Endodermal cell (in vitro differentiated cells): ENCODE results near the gene CHST2. TPM values are rescaled to one million over a fixed set of nuclear protein-coding genes. Genes with fewer than 3 reads are reported as not detected.
"Not testable (repeated sequence)": the region's sequence is repeated elsewhere in the genome, so short reads cannot be mapped to it uniquely, and the experiment has no call there.

Experiments used
- DNase-seq: peaks from one replicate; pipeline ENCODE4 v3.0.0-alpha.2; 2017
- H3K27ac ChIP-seq: 2 replicates; pipeline ENCODE4 v1.5.1; 2013; ENCODE audit warnings: mild to moderate bottlenecking, low read depth, low read length, moderate library complexity
- H3K27me3 ChIP-seq: 2 replicates; pipeline ENCODE4 v1.6.1; 2013; ENCODE audit warnings: mild to moderate bottlenecking, low read length, moderate library complexity; ENCODE audit not compliant: insufficient read depth, control insufficient read depth, poor library complexity, severe bottlenecking
- H3K36me3 ChIP-seq: 2 replicates; pipeline ENCODE4 v1.7.0; 2013; ENCODE audit warnings: mild to moderate bottlenecking, low read length, moderate library complexity; ENCODE audit not compliant: control insufficient read depth, insufficient read depth
- H3K4me1 ChIP-seq: one replicate; pipeline ENCODE4 v1.7.0; 2013; ENCODE audit warnings: low read length; ENCODE audit not compliant: control insufficient read depth, insufficient read depth
- H3K4me3 ChIP-seq: 2 replicates; pipeline ENCODE4 v1.5.1; 2013; ENCODE audit warnings: mild to moderate bottlenecking, low read length, moderate library complexity
- H3K9ac ChIP-seq: 2 replicates; pipeline ENCODE4 v1.6.1; 2013; ENCODE audit warnings: mild to moderate bottlenecking, low read length, moderate library complexity; ENCODE audit not compliant: poor library complexity, severe bottlenecking; ENCODE audit errors: extremely low read depth
- H3K9me3 ChIP-seq: 2 replicates; pipeline ENCODE4 v1.6.1; 2013; ENCODE audit warnings: mild to moderate bottlenecking, low read length, moderate library complexity; ENCODE audit not compliant: control insufficient read depth
- H3K27ac Mint-ChIP-seq: 2 replicates; pipeline ENCODE4 v1.8.0; 2020; ENCODE audit warnings: mixed read lengths
- H3K27me3 Mint-ChIP-seq: 2 replicates; pipeline ENCODE4 v1.8.0; 2021; ENCODE audit warnings: mild to moderate bottlenecking, mixed read lengths; ENCODE audit not compliant: insufficient read depth
- H3K36me3 Mint-ChIP-seq: 2 replicates; pipeline ENCODE4 v1.8.0; 2020; ENCODE audit warnings: low read depth, mixed read lengths
- H3K4me1 Mint-ChIP-seq: 2 replicates; pipeline ENCODE4 v1.8.0; 2020; ENCODE audit warnings: mixed read lengths
- H3K4me3 Mint-ChIP-seq: 2 replicates; pipeline ENCODE4 v1.8.0; 2020; ENCODE audit warnings: mild to moderate bottlenecking, moderate library complexity, mixed read lengths
- H3K9me3 Mint-ChIP-seq: 2 replicates; pipeline ENCODE4 v1.8.0; 2020; ENCODE audit warnings: mild to moderate bottlenecking, mixed read lengths
- WGBS, 2 experiments: methylation state at CpG; one replicate each; pipeline versions ENCODE4 v1.1.5 to v1.1.7; 2013; ENCODE audit warnings: missing lambda C conversion rate in 2 of 2, mixed read lengths in 1 of 2; ENCODE audit not compliant: insufficient coverage in 1 of 2, insufficient read length in 1 of 2; 5-methylcytosine and 5-hydroxymethylcytosine counted together
- total RNA-seq, 2 donors: library from RNA; stranded (reverse); fragmentation: NEBNext Ultra II Directional in 1 of 2; extraction: Animal tissue kit (Norgen Biotek cat#: 25700) in 1 of 2; gene quantifications; 2 replicates in 1 of 2; 3 replicates in 1 of 2; pipeline ENCODE4 v1.2.1, GENCODE V29; 2021
- TF ChIP-seq, protein P1 (sequence below): fragments of 200-600 bp; sonication (generic); conservative IDR thresholded peaks from 2 replicates; pipeline ENCODE4 v1.5.0; 2021; ENCODE audit warnings: antibody characterized with exemption, mild to moderate bottlenecking

The CHST2 gene
- total RNA-seq, 2 donors from 2014 or later, result 3.4 to 7.2 TPM

- no peak for DNase-seq
- Mint-ChIP-seq H3K27me3 (no peaks in the 10 kb centered on the region), H3K4me1 (no peaks in the 10 kb centered on the region), H3K4me3 (no peak overlapping the region), H3K27ac (no peak overlapping the region), H3K9me3 (no peaks in the 10 kb centered on the region), H3K36me3 (no peaks in the 10 kb centered on the region)
- Histone ChIP-seq H3K9me3 (no peaks in the 10 kb centered on the region), H3K4me1 (no peaks in the 10 kb centered on the region), H3K36me3 (no peaks in the 10 kb centered on the region), H3K27ac (no peak overlapping the region), H3K9ac (no peak overlapping the region), H3K4me3 (no peak overlapping the region), H3K27me3 (no peaks in the 10 kb centered on the region)
- 81 to 92% methylated on average over 3 of the region's 3 CpGs for WGBS, 2 experiments
- TF ChIP-seq, protein P1, sequence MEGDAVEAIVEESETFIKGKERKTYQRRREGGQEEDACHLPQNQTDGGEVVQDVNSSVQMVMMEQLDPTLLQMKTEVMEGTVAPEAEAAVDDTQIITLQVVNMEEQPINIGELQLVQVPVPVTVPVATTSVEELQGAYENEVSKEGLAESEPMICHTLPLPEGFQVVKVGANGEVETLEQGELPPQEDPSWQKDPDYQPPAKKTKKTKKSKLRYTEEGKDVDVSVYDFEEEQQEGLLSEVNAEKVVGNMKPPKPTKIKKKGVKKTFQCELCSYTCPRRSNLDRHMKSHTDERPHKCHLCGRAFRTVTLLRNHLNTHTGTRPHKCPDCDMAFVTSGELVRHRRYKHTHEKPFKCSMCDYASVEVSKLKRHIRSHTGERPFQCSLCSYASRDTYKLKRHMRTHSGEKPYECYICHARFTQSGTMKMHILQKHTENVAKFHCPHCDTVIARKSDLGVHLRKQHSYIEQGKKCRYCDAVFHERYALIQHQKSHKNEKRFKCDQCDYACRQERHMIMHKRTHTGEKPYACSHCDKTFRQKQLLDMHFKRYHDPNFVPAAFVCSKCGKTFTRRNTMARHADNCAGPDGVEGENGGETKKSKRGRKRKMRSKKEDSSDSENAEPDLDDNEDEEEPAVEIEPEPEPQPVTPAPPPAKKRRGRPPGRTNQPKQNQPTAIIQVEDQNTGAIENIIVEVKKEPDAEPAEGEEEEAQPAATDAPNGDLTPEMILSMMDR, result no peak
Measured at GRCh38 chr3:143163562-143164100, 44.1 kb downstream of the CHST2 start.

DNA sequence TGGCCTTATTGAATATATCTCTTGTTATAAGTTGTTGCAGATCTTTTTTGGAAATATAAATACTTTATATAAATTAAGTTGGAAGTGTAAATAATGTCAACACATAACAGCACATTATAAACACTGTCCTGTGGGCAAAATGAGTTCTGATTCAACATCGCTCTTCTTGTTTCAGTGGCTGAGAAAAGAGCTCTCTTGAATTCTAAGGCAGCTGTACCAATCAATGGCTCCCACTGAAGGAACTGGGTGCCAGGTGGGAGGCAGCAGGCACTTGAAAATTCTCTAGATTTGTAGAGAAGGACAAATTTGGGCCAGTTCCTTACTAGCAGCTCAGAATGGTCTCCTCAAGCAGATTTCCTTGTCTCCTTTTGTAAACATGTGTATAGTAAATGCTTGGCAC lies 45.6 kb downstream of the CHST2 start:
- no peaks in the 10 kb centered on the region for H3K4me1 Mint-ChIP-seq
- H3K27ac ChIP-seq, result no peak overlapping the region
- DNase-seq, result no peak
- H3K27me3 ChIP-seq, result no peaks in the 10 kb centered on the region
- no peak overlapping the region for H3K4me3 ChIP-seq
- no peaks in the 10 kb centered on the region for H3K27me3 Mint-ChIP-seq
- H3K4me3 Mint-ChIP-seq, result no peak overlapping the region
- no peak overlapping the region for H3K27ac Mint-ChIP-seq
- H3K9me3 Mint-ChIP-seq, result no peaks in the 10 kb centered on the region
- no peaks in the 10 kb centered on the region for H3K4me1 ChIP-seq
- TF ChIP-seq, protein P1, result no peak
- H3K9me3 ChIP-seq, result no peaks in the 10 kb centered on the region
- H3K9ac ChIP-seq, result no peak overlapping the region
- WGBS, 2 experiments, result 97 to 100% methylated on average over 1 of the region's 1 CpG
- H3K36me3 Mint-ChIP-seq, result no peaks in the 10 kb centered on the region
- no peaks in the 10 kb centered on the region for H3K36me3 ChIP-seq

DNA sequence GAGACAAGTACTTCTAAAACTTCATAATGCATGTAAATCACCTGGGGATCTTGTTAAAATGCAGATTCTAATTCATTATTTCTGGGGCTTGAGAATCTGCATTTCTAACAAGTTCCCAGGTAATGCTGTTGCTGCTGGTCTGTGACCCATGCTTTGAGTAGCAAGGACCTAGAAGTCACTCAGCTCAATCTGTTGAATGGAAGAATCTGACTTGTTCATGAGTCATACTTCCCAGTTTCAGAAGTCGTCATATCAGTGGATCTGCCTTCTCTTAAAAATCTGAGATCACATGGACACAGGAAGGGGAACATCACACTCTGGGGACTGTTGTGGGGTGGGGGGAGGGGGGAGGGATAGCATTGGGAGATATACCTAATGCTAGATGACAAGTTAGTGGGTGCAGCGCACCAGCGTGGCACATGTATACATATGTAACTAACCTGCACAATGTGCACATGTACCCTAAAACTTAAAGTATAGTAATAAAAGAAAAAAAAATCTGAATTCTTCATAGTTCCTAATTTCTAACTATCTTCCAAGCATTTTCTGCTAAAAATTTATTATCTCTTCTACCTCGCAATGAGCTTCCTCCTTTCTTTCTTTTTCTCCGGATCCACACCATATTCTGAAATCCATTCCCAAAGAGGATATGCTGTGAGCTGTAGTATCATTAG lies 46.2 kb downstream of the CHST2 start:
- WGBS, 2 experiments, result 76% methylated on average over 3 of the region's 5 CpGs; no CpG with 5 or more reads in 1 of the 2 experiments
- H3K9me3 ChIP-seq, H3K9ac ChIP-seq, H3K36me3 Mint-ChIP-seq, DNase-seq, H3K27me3 Mint-ChIP-seq, H3K4me1 ChIP-seq, H3K27me3 ChIP-seq, H3K27ac Mint-ChIP-seq, H3K4me3 Mint-ChIP-seq, H3K4me3 ChIP-seq, H3K4me1 Mint-ChIP-seq, H3K36me3 ChIP-seq, H3K27ac ChIP-seq, H3K9me3 Mint-ChIP-seq: not testable (repeated sequence)
